GM12801 (cell line): Measurements from ENCODE around the gene PARM1.

ENCODE experiments used
- TF ChIP-seq, protein P1 (sequence below): IDR thresholded peaks from one replicate; pipeline ENCODE4 v1.5.1; 2011; ENCODE audit warnings: control low read depth; ENCODE audit not compliant: insufficient read length; ENCODE audit errors: extremely low read depth

The PARM1 gene

DNA sequence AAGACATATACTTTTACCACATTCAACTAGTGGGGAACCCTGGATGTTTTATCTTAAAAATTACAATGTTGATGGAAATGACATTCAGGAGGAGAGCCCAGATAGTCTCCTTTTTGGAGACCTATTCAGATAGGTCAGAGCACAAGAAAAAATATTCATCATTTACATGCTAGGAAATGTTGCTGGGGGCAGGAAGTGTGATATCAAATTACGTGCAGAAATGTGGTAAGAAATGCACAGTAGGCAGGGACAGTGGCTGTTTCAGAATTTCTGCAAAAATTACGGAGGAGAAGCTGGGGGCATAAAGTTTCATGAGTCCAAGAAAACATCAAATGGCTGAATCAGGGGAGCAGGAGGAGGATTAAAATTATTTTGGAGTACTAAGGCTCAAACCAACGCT lies 8.2 kb downstream of the PARM1 start:
- TF ChIP-seq, protein P1, sequence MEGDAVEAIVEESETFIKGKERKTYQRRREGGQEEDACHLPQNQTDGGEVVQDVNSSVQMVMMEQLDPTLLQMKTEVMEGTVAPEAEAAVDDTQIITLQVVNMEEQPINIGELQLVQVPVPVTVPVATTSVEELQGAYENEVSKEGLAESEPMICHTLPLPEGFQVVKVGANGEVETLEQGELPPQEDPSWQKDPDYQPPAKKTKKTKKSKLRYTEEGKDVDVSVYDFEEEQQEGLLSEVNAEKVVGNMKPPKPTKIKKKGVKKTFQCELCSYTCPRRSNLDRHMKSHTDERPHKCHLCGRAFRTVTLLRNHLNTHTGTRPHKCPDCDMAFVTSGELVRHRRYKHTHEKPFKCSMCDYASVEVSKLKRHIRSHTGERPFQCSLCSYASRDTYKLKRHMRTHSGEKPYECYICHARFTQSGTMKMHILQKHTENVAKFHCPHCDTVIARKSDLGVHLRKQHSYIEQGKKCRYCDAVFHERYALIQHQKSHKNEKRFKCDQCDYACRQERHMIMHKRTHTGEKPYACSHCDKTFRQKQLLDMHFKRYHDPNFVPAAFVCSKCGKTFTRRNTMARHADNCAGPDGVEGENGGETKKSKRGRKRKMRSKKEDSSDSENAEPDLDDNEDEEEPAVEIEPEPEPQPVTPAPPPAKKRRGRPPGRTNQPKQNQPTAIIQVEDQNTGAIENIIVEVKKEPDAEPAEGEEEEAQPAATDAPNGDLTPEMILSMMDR = no peak

DNA sequence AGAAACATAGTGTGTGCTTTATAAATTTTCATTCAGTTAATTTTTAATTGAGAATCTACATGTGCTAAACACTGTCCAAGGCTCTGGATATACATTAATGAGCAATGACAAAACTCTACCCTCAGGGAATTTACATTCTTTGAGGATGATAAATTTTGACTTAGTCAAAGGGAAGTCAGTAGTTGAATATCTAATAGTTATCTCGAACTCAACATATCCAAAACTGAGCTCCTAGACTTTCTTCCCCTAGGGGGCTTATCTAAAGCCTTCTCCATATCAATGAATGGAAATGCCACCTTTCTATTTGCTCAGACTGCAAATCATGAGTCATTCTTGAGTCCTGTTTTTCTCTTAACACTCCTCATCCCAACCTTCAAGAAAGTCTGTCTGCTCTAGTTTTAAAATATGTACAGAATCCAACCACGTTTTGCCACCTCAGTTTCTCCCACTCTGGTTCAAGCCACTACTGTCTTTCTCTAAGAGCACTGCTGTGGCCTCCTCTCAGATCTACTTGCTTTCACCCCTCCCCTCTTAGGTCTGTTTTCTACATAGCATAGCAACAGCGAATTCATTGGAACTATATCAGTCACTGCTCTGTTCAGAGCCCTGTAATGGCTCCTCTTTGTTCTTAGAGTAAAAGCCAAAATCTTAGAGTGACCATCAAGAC lies 9.5 kb downstream of the PARM1 start:
- TF ChIP-seq, protein P1 = no peak

DNA sequence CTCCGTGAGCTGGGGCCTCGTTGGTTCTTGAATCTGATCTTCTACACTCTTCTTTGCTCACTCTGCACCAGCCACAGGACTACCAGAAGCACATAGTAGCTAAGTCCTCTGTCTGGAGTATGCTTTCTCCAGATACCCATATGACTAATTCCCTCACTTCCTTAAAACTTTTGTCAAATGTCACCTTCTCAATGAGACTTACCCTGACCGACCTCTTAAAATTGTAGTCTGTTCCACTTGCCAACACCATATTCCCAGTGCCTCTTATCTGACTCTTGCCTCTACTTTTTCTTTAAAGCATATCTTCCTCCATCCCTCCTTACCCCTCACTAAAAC lies 10.0 kb downstream of the PARM1 start:
- TF ChIP-seq, protein P1 = no peak

DNA sequence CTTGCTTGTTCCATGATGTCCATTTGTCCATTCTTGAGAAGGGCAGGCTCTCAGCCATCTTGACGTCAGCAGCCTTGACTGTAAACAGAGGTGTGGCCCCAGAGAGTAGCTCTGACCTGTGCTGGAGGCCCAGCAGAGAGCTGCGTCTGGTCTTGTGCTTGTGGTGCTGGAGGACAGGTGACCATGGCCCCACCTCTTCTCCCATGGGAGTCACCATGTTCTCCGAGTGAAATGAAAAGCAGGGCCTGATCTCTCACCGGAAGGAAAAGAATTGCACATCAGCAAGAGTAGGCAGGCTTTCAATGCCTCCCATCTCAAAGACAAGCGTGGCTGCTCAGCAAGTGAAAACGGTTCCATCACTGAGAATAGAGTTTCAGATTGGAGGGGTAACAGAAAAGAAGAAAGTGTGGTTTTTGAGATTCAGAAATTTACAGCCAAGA lies 11.5 kb downstream of the PARM1 start:
- TF ChIP-seq, protein P1 = no peak

DNA sequence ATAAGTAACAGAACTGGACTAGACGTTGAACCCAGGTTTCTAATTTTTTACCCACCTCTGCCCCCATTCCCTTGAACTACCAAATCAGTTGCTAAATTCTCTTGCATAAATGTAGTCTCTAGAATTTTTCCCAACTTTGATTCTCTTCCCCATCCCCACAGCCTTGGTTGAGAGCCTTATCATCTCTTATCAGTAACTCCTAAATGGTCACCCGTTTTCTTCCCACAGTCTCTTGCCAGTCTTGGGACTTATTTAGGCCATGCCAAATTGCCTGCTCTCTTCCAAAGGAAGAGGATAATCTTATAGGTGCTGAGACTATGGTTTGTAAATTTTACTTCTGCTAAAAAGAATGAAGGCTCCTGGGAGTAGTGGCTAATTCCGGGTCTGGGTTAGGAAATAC lies 13.3 kb downstream of the PARM1 start:
- TF ChIP-seq, protein P1 = no peak

DNA sequence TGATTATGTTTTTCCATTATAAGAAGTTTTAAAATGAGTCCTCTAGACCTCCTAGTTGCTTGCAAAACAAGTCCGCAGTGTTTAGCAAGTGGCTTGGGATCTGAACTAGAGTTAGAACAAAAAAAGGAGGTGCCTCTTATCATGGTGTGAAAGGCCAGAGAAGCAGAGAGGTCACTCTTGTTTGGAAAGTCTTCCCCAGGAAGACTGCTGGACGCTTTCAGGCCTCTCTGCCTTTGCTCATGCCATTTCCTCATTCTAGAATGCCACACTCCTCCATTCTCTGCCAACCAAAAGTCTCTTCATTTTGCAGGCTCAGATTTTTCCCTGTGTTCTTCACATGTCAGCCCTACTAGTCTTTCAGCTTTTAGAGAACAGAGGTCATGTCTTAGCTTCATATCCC lies 14.9 kb downstream of the PARM1 start:
- TF ChIP-seq, protein P1 = no peak

DNA sequence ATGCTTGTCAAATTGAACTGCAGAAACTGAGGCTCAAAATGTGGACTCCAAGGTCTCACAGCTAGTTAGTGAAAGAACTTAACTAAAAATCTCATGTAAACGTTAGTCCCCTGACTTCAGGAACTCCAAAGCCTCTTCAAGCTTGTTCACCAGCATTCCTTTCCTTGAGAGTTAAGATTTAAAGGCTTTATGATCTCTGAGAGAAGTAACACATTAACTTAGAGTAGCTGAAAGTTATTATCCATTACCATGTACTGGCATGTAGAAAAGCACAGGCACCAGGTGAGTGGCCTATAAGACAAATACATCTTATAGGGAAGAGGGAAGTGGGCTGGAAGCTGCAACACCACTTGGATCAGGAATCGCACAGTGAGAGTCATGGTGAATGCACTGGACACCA lies 15.3 kb downstream of the PARM1 start:
- TF ChIP-seq, protein P1 = no peak
